ENCODE measurements around the gene THEMIS2.
A peak's percentile ranks its signal among the peaks of the same experiment; 100 is the strongest.

THEMIS2 gene

DNA sequence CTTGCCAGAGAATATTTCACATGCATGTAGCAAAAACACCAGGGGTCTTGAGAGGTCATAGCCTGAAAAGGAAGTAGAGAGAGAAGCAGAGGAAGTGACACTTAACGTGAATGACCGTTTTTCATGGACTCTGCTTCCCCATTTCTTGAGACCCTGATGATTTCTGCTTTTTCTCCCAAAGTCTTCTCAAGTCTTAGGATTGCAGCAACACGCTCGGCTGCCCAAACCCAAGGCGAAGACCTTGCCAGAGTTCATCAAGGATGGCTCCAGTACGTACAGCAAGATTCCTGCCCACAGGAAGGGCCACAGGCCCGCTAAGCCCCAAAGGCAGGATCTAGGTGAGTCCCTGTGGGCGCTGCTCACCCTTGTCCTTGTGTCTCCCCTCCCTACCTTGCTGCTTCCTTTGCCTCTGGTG is 12.8 kb downstream of the THEMIS2 start:
- DNase-seq (ENCODE audit: low spot score) (no peak), FAIRE-seq (no peak)

DNA sequence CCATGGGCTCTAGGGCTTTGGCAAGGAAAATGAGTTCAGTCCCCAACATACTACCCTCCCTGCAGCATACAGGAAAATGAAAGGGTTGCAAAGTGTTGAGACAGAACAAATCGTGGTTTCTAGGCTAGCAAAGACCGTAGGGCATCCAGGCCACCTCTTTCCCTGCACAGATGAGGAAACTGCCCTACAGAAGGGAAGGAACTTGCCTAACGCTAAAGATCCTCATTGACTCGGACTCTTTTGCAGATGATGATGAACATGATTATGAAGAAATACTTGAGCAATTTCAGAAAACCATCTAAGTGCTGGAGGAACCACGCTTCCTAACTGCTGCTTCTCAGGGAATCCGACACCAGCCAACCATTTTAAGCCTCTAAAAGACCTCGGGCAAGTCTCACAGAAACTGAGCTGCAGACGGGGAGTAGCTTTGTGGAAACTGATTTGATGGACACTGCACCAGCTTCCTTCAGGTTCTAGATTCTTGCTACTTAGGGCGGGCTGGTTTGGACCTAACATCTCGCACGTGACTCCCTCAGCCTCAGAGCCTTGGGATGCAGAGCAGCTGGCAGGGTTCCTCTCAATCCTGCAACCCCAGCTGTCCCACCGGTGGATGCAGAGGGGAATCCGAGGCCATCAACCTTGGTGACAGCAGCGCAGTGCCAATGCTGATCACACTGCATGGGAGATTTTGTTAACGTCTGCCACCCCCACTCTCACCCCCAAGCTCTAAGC is 13.4 kb downstream of the THEMIS2 start:
- FAIRE-seq (no peak), DNase-seq (ENCODE audit: low spot score) (no peak)

DNA sequence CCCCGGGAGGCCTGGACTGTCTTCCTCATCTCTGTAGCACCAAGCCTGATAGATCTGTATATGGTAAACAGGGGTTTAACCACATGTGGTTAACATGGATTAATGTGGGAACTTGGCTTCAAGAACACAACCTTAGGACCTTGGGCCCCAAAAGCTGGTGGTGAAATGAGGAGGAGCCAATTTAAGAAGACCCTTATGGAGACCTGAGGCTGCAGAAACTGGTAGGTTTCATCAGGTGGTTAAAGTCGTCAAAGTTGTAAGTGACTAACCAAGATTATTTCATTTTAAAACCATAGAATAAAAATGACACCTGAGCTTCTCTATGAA is 14.0 kb downstream of the THEMIS2 start:
- no peak for FAIRE-seq
- DNase-seq (ENCODE audit: low spot score): no peak

DNA sequence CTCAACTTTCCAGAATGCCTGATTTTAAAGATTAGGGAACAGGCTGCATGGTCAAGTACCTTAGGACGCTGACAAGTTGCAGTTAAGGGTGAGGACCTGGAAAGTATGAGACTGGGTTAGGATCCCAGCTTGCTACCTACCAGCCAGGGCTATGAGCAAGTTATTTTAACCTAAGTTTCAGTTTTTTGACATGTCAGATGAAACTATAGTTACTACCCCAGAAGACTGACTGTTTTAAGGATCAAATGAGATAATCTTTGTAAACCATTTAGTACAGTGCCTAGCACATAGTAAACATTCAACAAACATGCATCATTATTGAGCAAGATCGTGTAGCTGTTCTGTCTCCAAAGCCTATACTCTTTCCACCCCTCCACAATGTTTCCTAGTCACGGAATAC is 14.4 kb downstream of the THEMIS2 start:
- FAIRE-seq: no peak
- DNase-seq (ENCODE audit: low spot score): no peak

DNA sequence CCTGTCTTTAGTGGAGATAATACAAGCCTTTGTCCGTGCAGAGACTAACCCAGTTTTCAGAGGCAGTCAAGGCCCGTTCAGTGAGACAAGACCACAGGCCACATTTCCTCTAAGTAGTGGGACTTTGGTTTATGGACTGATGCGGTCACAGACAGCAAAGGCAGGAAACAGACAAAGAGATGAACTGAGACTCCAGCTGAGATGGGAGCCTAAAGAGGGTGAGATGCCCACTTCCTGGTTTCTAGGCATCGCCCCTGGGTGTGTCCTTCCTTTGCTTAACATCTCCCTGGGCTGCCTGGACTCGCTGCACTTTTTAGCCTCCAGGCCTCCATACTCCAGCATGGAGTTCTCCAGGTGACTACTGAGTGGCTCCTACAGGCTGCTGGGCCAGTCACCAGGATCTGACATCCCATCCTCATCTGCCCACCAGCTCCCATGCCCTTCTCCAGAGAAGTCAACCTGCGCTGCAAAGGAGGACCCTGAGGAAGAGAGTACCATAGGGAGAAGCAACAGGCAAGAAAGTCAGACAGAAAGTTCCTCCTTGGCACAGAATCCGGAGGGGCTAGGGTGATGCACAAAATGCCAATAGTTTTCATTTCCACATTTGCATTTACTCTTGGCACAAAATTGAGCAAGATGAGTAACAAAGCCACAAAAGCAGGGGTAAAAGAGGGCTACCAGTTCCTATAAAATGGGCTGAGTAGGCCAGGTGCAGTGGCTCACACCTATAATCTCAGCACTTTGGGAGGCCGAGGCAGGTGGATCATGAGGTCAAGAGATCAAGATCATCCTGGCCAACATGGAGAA is 15.1 kb downstream of the THEMIS2 start:
- FAIRE-seq: no peak
- DNase-seq (ENCODE audit: low spot score): no peak

DNA sequence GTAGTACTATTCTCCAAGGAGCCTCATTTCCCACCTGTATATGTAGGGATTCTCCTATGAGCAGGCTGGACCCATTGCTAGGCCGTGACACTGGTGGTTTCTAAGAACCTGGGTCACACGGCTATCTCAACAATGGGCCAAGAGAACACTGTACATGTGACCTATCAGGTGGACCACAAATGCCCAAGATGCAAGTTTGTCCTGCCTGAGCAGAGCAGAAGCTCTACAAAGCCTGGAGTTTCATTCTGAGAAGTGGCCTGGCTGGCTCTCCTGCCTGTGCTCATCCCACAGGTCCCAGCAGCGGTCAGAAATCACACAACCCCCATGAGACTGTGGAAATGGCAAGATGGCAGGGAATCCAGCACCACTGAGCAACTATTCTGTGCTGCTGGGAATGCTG is 17.2 kb downstream of the THEMIS2 start:
- FAIRE-seq: no peak
- no peak for DNase-seq (ENCODE audit: low spot score)

DNA sequence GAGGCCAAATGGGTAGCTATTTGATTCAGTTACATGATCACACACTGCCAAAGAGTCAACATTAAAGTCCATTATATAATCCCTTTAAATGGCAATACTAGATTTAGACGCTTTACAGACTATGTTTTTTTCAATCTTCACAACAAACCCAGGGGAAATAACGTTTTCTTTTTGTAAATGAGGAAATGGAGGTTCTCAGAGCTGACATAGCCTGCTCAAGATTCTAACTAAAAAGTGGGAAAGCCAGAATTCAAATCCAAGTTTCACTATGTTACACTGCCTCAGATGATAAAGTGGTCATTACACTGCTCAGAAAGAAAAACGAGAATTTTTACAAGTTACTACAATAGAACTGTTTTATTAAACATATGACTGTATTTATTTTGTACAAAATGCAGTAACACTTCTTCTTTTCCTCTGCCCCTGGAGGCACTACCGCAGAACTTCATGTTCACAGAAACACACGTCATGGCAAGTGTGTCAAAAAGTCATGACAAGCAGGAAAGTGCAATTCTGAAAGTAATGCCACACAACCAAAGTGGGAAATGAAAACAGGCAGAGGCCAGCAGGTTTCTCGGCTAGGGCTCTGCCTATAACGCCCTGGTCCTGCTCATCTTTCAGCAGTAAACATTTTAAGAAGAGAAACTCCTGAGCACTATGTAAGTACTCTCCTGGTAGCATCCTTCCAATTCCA is 19.0 kb downstream of the THEMIS2 start:
- FAIRE-seq (no peak), DNase-seq (ENCODE audit: low spot score) (no peak)

DNA sequence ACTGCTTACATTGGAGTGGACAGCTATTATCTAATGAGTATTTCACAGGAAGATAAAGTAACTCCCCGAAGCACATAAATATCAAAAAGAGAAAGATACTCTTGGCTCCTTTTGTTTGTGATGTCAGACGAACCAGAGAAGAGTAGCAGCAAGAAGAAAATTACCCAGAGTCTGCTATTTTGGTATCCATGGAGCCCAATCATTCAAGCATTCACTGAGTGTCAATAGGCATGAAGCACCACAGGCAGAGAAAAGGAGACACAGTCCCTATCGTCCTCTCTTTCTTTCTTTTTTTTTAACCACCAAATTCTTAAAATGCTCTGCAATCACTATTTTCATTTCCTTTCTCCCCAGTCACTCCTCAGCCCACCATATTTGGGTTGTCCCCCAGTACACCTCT is 22.2 kb downstream of the THEMIS2 start:
- FAIRE-seq: no peak
- DNase-seq (ENCODE audit: low spot score): no peak

DNA sequence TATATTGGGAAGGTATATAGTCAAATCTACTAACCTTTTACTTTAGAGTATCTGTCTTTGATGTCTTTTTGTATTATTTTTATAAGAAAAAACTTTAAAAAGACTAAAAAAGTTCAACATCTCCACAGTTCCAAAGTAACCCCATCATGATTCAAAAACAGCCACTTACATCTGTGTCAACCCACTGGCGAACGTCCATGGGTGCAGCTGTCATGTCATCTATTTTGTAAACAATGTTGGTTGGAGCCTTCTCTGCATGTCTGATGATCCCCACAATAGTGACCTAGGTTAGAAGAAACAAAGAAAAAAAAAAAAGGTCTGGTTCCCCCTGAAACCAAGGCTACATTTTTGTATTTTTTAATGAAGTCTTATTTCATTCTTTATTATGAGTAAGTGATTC is 34.4 kb downstream of the THEMIS2 start:
- no peak for DNase-seq (ENCODE audit: low spot score)
- FAIRE-seq: no peak

DNA sequence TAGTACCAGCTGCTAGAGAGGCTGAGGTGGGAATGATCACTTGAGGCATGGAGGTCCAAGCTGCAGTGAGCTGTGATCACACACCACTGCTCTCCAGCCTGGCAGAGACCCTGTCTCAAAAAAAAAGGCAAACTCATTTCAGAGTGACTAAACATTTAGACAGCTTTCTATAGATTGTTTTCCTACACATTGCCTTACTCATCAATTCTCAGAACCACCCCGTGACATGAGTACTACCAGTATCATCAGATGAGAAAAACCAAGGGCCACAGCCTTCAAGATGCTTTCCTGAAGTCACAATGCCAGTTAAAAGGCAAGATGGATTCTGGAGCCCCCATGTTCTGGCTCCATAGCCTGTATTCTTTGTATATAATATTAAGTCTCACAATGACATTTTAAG is 40.1 kb downstream of the THEMIS2 start:
- no peak for FAIRE-seq
- no peak for DNase-seq (ENCODE audit: low spot score)

DNA sequence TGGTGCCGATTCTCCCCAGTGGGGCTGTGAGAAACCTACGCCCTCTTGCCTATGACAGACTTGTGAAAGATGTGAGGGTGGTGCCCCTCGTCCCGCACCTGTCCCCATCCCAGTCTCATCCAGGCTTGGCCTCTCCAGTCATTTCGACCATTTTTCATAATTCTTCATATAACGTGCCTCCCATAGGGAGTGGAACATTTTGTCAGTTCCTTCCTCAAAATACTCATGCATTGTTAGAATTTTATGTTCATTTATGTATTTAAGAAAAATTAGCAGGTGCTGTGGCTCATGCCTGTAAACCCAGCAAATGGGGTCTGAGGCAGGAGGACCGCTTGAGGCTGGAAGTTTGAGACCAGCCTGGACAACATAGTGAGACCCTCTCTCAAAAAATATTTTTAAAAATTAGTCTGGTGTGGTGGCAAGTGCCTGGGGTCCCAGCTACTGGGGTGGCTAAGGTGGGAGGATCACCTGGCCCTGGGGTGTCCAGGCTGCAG is 42.8 kb downstream of the THEMIS2 start:
- DNase-seq (ENCODE audit: low spot score) (no peak), FAIRE-seq (no peak)

DNA sequence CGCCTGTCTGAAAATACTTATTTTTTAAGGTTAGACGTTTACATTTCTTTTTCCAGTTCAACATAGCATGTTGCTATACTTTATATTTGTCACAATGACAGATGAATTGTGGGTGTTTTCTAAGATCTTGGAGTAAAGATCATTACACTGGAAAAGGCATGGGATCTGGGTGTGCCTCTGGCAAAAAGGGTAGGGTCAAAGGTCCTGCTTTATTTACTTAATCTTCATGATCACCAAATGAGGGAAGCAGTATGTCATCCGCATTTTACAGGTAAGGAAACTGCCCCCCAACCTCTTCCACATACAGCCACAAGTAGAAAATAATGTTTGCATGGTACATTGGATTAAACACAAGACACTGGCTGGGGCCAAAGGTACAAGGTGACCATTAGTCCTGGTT is 49.9 kb downstream of the THEMIS2 start:
- DNase-seq (ENCODE audit: low spot score) (no peak), FAIRE-seq (no peak)

DNA sequence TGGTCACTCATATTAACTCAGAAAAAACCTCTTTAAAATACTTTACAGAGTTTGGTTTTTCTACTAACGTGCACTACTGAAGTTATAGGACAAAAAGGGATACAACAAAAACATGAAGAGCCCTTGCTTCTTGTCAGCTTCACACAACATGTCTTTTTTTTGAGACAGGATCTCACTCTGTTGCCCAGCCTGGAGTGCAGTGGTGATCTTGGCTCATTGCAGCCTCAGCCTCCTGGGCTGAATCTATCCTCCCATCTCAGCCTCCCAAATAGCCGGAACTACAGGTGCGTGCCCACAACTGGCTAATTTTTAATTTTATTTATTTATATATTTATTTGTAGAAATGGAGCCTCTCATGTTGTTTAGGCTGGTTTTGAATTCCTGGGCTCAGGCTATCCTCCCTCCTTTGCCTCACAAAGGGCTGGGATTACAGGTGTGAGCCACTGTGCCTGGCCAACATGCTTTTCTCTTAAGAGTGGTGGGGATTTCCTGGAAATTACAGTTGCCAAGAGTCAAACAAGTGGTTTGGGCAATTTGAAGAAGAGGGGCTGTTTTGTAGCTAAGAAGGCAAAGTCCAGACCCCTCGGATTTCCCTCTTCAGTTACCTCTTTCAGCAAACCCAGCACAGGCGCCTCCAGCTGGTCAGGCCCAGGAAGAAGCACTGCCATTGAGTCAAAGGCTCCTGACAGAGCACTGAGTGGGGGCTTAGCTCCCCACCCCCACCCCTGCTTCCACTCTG is 56.0 kb downstream of the THEMIS2 start:
- DNase-seq (ENCODE audit: low spot score): no peak
- FAIRE-seq: no peak

DNA sequence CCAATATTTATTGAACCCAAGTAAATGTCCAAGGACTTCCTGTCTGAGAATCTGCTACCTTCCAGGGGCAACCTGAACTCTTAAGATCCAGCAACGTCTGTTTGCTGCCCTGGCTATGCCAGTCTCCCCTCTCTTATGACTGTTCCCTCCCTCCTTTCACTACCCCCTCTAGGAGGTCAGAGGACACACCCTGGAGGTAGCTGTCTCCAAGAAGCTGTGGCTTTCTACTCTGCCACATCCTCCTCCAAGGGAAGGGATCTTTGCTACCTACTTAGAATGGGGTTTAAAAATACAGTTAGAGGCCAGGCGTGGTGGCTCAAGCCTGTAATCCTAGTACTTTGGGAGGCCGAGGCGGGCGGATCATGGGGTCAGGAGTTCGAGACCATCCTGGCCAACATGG is 58.8 kb downstream of the THEMIS2 start:
- no peak for FAIRE-seq

DNA sequence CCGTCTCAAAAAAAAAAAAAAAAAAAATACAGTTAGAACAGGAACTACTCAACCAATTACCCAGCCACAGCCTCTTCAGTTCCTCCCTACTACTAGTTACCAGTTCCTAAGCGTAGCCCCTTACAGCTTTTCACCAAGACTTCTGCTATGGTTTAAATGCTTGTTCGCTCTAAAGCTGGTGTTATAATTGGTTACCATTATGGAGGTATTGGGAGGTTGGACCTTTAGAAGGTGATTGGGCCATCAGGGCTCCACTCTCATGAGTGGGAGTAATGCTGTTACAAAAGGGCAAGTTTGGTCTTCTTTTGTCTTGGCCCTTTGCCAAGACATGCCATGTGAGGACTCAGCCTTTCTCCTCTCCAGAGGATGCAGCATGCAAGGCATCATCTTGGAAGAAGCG is 59.4 kb downstream of the THEMIS2 start:
- DNase-seq (ENCODE audit: low spot score) (no peak), FAIRE-seq (no peak)

More for the DNA sequence above, 58.8 kb downstream of the THEMIS2 start:
- no peak for DNase-seq (ENCODE audit: low spot score)

DNA sequence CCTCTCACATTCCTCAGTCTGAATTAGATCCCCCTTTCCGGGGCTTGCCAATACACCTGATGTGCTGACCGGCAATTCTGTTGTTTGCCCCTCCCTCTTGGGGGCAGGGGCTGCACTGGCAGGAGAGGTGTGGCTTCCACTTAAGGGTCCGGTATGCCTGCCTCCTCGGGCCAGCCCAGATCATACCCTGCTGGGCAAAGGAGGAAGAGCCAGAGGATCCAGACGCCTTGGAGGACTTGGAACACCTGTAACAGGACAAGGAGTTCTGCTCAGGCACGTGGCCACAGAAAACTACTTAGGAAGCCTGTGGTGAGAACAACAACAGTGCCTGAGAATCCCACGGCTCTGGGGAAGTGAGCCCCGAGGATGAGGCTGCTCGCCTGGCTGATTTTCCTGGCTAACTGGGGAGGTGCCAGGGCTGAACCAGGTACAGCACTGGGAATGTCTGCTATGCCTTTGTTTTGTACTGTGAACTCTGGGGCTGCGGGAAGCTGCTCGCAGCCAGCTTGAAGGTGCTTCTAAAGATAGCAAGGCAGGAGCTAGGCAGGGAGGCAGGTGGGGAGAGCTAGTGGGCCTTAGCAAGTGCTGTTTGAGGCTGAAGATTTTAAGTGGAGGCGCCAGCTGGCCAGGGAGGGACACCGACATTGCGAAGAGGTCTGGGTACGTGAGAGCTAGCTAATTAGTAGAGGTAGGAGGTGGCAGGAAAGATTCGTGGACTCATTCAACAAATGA is 62.6 kb downstream of the THEMIS2 start, which contains the start of gene SMPDL3B:
Gene SMPDL3B (plus strand): TSS at position 183 of the 732 bp plus-strand sequence. CDS start 184 bp downstream, at position 367.
- FAIRE-seq: peak; percentile 46
- DNase-seq (ENCODE audit: low spot score): peak; percentile 91

DNA sequence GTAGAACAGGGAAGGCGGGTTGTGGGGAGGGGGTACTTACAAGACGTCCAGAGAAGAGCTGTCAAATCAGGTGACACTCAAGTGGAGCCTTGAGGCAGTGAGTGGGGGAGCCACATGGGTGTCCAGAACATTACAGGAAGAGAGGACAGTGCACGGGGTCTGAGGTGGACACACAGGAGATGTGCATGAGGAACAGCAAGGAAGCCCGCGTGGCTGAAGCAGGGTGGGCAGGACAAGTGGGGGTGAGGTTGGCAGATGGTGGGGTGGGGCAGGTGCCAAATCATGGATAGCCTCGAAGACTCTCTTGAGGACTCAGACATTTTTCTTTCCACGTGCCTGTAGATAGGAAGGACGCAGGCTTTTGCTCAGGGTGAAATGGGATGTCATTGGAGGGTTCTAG is 63.4 kb downstream of the THEMIS2 start:
- DNase-seq (ENCODE audit: low spot score): no peak

More for the DNA sequence above, 63.4 kb downstream of the THEMIS2 start:
- no peak for FAIRE-seq
